Activated CD4-positive, alpha-beta T cell treated with anti-CD3 and anti-CD28 coated beads, Interleukin-2, amount 50 U/mL, for 24 hours (primary cell): Measurements from ENCODE around the gene SCUBE1.

ENCODE experiments used
- DNase-seq, 2 donors: peaks; one replicate each; pipeline ENCODE4 v3.0.0-alpha.2; 2020; ENCODE audit warnings: low read depth in 1 of 2, low spot score in 1 of 2

SCUBE1 gene

DNA sequence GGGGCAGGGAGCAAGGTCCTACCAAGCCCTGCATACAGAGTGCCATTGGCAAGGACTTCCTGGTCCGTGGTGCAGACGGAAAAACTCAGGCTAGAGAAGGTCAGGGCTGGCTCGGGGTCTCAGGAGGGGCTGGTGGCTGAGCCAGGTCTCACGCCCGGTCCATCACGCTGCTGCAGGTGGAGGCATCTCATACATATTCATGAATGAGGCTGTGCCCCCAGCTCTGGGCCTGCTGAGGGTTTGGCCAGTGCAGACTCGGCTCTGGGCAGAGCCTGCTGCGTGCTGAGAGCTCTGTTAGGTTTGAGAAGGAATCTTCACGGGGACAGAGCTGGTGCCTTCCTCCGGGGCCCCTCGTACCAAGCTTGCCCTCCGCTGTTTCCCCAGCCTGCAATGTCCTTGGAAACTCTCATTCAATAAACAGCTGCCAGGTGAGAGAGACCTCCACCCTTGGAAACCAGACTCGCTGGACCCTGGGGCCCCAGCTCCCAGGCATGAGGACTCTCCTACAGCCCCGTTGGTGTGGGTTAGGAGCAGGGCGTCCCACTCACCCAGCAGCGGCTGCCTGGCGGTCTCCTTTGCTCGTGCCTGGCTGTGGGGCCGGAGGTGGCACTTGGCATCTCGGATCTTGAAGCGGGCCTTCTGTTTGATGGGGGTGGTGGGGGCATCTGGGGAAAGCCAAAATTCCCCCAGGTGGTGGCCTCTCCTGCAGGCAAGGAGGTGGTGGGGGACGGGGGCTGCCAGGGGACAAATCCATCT is 122.4 kb downstream of the SCUBE1 start:
- DNase-seq, result no peak

GRCh38 chr22:43218786-43219185 is 124.4 kb downstream of the SCUBE1 start:
- no peak for DNase-seq

- no peak for DNase-seq
Measured at GRCh38 chr22:43217285-43218030, 125.7 kb downstream of the SCUBE1 start.

DNA sequence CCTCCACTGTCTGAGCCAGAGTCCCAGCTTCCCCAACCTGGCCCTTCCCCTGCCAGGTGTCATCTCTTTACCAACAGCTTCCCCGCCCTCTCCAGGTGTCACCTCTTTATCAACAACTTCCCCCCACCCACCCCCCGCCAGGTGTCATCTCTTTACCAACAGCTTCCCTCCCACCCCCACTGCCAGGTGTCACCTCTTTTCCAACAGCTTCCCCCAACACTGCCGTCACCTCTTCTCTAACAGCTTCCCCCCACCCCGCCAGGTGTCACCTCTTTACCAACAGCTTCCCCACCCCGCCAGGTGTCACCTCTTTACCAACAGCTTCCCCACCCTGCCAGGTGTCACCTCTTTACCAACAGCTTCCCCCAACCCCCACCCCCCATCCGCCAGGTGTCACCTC is 126.4 kb downstream of the SCUBE1 start:
- DNase-seq, result no peak

DNA sequence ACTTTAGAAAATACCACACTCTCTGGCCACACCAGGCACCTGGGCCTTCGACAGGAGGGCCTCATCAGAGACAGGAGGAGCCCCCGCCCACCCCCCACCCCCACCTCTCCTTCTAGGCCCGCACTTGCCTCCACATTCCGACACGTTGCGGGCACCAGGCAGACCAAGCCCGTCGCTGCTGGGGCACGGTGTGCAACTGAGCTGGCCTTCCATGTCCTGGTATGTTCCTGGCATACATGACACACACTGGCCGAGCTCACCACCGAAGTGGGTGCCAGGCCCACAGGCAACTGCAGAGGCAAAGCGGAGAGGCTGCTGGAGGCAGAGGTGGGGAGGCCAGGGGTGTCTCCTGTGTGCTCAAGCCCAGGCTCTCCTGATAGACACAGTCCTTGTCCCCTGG is 129.2 kb downstream of the SCUBE1 start:
- DNase-seq, result no peak

- no peak for DNase-seq
Measured at GRCh38 chr22:43213051-43213450, 130.1 kb downstream of the SCUBE1 start.

GRCh38 chr22:43212434-43212952 is 130.7 kb downstream of the SCUBE1 start:
- DNase-seq, result no peak

- DNase-seq, result no peak
Measured at GRCh38 chr22:43211941-43212433, 131.2 kb downstream of the SCUBE1 start.

- DNase-seq, result no peak
Measured at GRCh38 chr22:43210631-43211515, 132.3 kb downstream of the SCUBE1 start.

- no peak for DNase-seq
Measured at GRCh38 chr22:43209971-43210370, 133.2 kb downstream of the SCUBE1 start.

DNA sequence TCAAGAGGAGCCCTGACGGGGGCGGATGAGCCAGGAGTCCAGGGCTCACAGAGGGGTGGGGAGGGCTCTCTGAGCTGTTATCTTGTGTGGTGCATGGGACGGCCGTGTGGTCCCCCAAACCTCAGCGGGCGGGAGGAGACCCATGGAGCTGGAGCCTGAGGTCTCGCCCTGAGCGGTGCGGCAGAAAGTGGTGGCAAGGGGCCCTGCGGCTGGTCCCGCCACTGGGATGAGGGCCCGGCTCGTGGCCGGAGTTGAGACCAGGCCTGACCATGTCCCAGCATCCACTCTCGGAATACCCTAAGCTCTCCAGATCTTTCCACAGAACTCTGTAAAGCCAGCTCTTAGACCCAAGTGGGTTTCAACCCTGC is 133.7 kb downstream of the SCUBE1 start:
- DNase-seq, result no peak

DNA sequence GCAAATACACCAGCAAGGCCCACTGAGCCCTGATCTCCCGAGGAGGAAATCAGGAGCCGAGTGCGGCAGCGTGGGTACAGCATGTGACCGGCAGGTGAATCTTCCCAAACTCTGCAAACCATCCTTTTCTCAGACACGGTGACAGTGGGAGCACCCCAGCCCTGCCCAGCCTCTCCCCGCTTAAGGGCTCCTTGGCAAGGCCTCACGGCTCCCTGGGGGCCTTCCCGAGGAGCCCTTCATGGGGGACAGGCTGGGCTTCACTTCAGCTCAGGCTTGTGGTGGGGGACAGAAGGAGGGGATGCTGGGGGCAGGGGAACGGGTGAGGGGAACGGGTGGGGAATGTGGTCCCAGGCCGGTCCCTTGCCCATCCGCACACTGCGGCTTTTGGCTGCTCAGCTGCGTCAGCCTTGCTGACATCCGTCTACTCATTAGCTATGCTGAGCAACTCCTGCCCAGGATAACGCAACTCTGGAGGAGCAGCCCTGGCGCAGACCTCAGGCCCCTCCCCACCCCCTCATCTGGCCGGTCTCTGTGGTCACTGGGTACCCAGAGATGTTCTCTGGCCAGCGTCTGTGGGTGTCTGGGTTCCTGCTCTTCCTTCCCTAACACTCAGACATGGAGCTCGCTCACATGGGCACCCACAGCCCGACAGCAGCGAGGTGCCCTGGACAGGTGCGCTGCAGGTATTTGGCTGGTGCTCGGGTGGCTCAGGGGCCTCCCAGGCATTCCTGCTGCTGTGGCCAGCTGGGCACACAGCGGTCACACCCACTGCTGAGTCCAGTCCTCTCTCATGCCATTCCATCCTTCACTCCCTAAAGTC is 134.3 kb downstream of the SCUBE1 start:
- DNase-seq, result no peak

- DNase-seq, result no peak
Measured at GRCh38 chr22:43207849-43208702, 135.1 kb downstream of the SCUBE1 start.

DNA sequence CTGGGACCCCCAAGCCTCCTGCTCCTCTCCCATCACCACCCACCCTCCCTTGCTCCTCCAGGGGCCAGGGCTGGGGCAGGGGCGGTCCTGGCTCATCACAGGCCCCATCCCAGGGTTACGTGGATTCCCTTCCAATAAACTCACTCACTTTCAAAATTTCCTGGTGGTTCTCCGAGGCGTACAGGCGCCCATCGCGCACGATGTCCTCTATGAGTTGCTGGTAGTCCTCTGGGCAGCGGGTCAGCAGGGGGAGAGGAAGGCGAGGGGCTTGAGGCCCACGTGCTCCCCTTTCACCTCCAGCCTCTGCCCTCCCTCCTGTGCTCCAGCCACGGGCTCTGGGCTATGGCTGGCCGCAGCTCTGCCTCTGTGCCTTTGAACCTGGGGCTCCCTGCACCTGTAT is 135.8 kb downstream of the SCUBE1 start:
- DNase-seq, result no peak

- DNase-seq, result no peak
Measured at GRCh38 chr22:43206509-43207161, 136.5 kb downstream of the SCUBE1 start.

DNA sequence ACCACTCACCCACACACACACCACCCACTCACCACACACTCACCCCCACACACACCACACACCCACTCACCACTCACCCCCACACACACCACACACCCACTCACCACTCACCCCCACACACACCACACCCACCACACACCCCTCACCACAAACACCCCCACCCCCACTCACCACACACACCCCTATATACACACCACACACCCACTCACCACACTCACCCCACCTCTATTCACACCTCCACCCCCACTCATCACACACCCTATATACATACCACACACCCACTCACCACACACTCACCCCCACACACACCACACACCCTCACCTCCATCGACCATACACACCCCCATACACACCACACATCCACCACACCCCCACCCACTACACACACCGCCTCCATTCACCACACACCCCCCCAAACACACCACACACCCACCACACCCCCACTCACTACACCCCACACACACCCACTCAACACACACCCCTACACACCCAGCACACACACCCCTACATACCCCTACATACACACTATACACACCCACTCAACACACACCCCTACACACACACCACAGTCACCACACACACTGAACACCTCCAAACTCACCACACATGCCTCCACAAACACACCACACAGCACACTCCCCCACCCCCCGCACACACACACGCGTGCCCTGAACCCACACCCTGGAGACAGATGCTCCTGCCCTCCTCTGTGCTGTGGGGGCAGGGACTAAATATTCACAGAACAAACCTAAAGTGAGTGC is 137.2 kb downstream of the SCUBE1 start:
- DNase-seq, result no peak

- DNase-seq, result no peak
Measured at GRCh38 chr22:43205261-43205691, 137.9 kb downstream of the SCUBE1 start.

DNA sequence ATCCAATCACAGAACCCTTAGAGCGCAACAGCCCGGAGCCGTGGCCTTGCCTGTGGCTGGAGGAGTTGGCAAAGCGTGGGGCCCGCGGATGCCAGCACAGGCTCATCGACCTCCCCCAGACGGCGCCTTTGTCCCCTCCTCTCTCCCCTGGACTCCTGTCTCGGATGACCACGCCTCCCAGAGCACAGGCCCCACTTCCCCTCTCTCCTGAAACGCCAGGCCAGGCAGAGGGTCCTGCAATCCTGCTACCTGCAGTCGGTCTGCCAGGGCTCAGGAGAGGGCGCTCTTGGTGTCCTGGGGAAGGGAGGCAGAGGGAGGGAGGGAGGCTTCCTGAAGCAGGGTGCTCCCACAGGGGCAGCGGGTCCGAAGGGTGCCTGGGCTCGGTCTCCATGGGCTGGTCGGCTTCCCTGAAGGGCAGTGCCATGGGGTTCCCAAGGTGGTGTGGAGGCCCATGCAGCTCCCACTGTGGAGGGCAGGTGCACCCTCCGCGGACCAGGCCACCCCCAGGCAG is 139.6 kb downstream of the SCUBE1 start:
- DNase-seq, result no peak
